Stimulated activated CD4-positive, alpha-beta T cell treated with anti-CD3 and anti-CD28 coated beads, Interleukin-15, amount 100 ng/mL, for 1 hour (primary cell): ENCODE data around the gene SLC6A13.
"Not testable (repeated sequence)": the region's sequence is repeated elsewhere in the genome, so short reads cannot be mapped to it uniquely, and the experiment has no call there.

Experiments used
- DNase-seq, 2 donors: peaks; one replicate each; pipeline ENCODE4 v3.0.0-alpha.2; 2020; ENCODE audit warnings: low read depth in 1 of 2, low spot score in 1 of 2

SLC6A13 gene

DNA sequence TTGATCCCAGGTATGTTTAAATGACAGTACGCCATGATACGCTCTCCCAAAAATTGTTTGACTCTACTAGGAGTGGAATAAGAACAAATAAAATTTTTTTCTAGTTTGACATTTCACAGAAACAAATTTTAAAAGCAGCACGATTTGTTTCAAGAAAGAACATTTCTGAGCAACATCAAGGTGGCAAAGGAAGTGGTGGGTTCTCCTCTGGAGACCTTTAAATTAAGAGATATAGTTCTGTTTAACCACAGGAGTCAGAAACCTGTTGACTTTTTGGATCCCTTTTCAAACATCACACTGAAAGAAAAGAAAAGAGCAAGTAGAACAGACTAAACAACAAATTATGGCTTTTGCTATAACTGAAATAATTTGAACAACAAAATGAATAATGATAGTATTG is 2.5 kb upstream of the SLC6A13 start:
- DNase-seq = no peak

- no peak for DNase-seq
Observed at GRCh38 chr12:264269-264668, 1.6 kb upstream of the SLC6A13 start.

GRCh38 chr12:263574-263973 is 938 bp upstream of the SLC6A13 start:
- DNase-seq = no peak

GRCh38 chr12:262113-262512 is 523 bp downstream of the SLC6A13 start:
- DNase-seq = no peak

DNA sequence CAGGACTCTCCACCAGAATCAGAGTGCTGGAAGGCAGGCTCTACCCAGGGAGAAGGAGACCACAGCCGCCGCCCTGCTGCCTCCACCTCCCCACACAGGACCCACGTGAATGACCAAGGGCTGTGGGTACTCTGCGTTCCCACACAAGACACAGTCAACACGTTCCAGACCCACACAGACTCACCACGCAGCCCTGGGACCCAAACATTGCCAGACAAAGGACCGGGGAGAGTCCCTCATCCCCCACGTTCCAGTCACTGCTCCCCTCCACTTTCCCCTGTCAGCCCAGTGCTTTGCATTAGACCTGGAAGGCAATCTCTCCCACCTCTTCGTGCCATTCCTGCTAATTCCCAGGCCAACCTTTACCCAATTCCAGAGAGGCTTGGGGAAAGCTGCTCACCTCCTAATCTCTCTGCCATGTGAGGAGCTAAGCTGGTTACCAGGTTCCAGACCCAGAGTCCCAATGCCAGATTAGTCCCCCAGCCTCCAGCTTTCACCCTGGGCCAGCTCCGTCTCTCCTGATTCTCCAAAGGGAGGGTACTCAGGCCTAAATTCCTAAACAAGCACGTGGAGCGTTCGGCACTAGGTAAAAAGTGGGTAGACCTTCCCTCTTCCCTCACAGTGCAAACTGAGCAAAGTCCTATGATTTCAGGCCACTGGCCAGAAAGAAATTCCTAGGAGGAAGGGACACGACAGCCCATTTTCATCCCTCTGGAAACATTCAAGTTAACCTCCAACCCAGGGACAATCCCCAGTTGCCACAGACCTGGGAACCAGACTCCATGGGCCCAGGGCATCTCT is 4.9 kb downstream of the SLC6A13 start:
- DNase-seq = no peak

GRCh38 chr12:256958-257357 is 5.7 kb downstream of the SLC6A13 start:
- no peak for DNase-seq

GRCh38 chr12:256225-256624 is 6.4 kb downstream of the SLC6A13 start:
- DNase-seq = no peak

- DNase-seq = no peak
Observed at GRCh38 chr12:254912-255311, 7.7 kb downstream of the SLC6A13 start.

DNA sequence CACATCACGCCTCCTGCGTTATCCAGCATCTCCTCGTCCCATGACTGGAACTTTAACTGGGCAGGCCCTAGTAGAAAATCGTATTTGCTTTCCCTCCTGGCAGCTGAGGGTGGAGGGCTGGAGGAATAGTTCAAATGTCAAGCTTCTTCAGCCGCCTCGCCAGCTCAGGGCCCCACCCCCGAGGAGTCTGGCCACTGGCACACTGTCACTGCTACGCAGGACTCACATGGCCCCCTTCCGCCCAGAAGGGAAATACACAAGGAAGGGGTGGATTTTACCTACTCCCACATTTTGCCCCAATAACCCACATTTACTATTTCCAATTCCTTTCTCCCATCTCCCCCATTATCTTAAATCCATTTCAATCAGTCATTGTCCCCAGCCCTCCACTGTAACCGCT is 8.6 kb downstream of the SLC6A13 start:
- DNase-seq = no peak

GRCh38 chr12:253116-253831 is 9.4 kb downstream of the SLC6A13 start:
- DNase-seq = no peak

DNA sequence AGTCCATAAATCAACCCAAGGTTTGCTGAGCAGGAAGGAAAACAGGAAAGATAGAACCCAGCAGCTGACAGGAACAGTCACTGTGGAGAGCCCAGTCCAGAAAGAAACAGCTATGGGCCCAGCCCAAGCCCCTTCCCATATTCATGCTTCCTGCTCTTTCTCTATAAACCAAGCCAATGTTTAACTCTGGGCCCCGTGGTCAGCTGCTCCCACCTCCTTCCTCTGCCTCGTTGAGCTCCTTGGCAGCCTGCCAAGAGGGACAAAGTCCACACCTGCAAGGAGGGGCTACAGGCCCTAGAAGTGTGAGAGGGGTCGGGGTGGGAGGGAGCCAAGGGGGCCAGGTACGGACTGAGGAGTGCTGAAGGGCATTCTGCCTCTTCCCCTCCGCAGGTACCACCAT is 10.0 kb downstream of the SLC6A13 start:
- DNase-seq = no peak

GRCh38 chr12:247271-247670 is 15.4 kb downstream of the SLC6A13 start:
- DNase-seq = no peak

DNA sequence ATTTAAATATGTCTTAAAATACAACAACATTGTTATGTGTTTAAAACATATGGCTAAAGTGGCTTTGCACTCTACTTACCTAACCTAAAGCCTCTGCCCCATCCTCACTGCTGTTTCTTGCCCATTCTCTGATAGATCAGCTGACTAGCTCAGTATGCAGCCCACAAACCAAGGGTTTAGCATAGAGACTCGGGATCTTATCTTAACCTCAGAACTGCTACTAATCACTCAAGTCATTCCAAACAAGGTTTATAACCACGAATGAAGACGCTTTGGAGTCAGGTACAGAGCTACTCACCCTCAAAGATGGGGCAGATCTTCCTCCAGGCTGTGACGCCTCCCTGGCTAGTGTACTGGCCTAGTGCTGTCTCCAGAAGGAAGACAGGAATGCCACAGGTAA is 19.3 kb downstream of the SLC6A13 start:
- no peak for DNase-seq

- no peak for DNase-seq
Observed at GRCh38 chr12:242496-242895, 20.1 kb downstream of the SLC6A13 start.

- DNase-seq = no peak
Observed at GRCh38 chr12:241266-241665, 21.4 kb downstream of the SLC6A13 start.

DNA sequence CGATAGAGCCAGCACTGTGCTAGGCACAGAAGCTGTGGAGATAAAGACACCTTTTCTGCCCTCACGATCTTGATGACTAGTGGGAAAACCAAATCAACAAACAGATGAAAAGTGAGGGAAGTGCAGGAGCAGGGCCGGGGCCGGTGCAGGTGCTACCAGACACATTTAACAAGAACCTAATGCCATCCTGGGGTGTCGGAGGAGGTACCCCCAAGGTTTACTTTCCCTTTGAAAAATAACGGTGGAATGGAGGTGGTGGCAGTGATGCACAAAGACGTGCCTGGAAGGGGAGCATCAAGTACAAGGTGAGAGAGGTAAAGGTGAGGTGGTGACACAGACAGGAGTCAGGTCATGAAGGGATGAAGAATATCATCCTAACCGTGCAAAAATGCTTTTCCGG is 22.1 kb downstream of the SLC6A13 start:
- no peak for DNase-seq

GRCh38 chr12:238736-239398 is 23.8 kb downstream of the SLC6A13 start:
- no peak for DNase-seq

DNA sequence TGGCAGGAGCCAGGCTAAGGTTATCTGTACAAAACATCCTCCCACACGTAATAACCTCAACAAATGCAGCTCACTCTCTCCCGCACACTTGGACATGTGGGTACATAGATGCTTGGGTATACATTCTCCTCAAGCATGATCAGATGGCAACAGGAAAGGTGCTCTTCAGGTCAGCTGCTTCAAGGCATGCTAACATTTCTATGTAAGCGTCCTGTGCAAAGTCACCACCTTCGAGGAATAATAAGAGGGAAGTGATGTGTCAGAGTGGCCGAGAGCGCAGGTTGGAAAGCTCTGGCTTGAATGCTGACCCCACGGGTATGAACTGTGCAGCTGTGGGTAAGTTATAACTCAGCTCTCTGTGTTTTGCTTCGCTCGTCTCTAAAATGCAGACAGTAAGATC is 24.5 kb downstream of the SLC6A13 start:
- DNase-seq = no peak

DNA sequence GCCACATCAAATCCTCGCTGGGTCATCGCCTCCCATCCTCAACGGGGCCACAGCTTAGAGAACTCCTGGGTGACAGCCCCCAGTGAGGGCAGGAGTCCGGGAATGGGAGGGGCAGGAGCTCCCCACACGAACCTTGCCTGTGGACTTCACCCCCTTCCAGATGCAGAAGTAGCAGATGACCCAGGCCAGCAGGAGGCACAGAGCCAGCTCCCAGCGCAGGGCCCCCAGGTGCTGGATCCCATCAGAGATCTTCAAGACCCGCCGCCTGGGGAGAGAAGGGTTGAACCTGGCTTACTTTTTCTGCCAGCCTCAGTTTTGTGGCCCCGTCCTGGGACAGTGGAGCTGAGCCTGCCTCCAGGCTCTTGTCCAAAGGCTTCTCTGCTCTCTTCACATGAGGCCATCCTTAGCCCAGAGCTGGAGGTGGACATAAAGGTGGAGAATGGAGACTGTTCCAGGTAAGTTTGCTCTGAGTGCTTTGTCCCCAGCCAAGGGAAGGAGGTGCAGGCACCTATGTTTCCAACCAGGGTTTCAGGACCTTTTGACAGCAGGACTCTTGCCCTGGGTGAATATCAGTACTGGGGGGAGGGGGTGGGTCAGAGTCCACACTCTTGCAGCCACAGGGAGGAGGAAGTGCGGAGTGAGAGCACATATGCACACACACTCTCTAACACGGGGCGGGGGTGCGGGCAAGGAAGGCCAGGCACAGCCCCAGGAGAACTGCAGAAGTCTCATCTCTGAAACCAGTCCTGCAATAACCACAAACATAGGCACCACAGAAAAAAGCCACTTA is 25.4 kb downstream of the SLC6A13 start:
- no peak for DNase-seq

DNA sequence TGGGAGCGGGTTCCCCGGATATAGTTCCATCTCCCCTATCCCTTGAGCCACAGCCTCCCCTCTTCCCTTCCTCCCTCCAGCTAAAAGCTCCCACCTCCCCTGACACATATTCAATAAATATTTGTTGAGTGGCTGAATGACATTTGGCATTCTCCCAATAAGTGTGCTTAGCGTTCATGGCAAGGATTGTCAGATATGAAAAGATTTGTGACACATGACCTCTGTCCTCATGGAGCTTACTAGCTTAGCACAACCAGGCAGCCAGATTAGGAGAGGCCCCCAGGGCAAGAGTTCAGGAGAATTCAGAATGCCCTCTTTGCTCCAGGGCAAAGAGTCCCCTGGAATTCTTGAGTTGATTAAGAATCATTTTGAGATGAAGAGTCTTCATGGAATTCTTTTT is 26.2 kb downstream of the SLC6A13 start:
- DNase-seq = no peak

GRCh38 chr12:235967-236366 is 26.7 kb downstream of the SLC6A13 start:
- DNase-seq = not testable (repeated sequence)
